CD14-positive monocyte (primary cell): ENCODE data around the gene LRRC59. TPM values are rescaled to one million over a fixed set of nuclear protein-coding genes. Genes with fewer than 3 reads are reported as not detected.

Experiments used
- DNase-seq, 3 donors: peaks; one replicate each; pipeline ENCODE4 v3.0.0-alpha.2; 2011 to 2022
- H2AFZ ChIP-seq: 2 replicates; pipeline ENCODE4 v1.6.0; 2012; ENCODE audit warnings: mild to moderate bottlenecking, low read depth, low read length, inconsistent platforms; ENCODE audit not compliant: insufficient read depth, poor library complexity, severe bottlenecking
- H3K27ac ChIP-seq, 2 donors: 1 replicate in 1 of 2; 2 replicates in 1 of 2; pipeline ENCODE4 v1.5.1; 2012 to 2013; ENCODE audit warnings: low read length in 2 of 2, control low read depth in 1 of 2, inconsistent platforms in 1 of 2, low read depth in 1 of 2, mild to moderate bottlenecking in 1 of 2
- H3K27me3 ChIP-seq, 2 donors: one replicate each; pipeline versions ENCODE4 v1.6.0 to v1.6.1; 2011 to 2013; ENCODE audit warnings: low read length in 2 of 2; ENCODE audit not compliant: control insufficient read depth in 2 of 2, insufficient read depth in 2 of 2
- H3K36me3 ChIP-seq, 2 donors: replicated peaks in 1 of 2; 1 replicate in 1 of 2; 2 replicates in 1 of 2; pipeline versions ENCODE4 v1.5.1 to v1.6.1; 2012 to 2013; ENCODE audit warnings: low read length in 2 of 2, control low read depth in 1 of 2, inconsistent platforms in 1 of 2, mild to moderate bottlenecking in 1 of 2; ENCODE audit not compliant: insufficient read depth in 2 of 2, control insufficient read depth in 1 of 2
- H3K4me1 ChIP-seq, 2 donors: 1 replicate in 1 of 2; 2 replicates in 1 of 2; pipeline versions ENCODE4 v1.5.1 to v1.6.1; 2012 to 2013; ENCODE audit warnings: low read length in 2 of 2, control low read depth in 1 of 2, inconsistent platforms in 1 of 2, mild to moderate bottlenecking in 1 of 2, moderate library complexity in 1 of 2; ENCODE audit not compliant: insufficient read depth in 2 of 2, control insufficient read depth in 1 of 2
- H3K4me2 ChIP-seq: replicated peaks from 2 replicates; pipeline ENCODE3; 2012; ENCODE audit warnings: low read length, moderate library complexity, mild to moderate bottlenecking; ENCODE audit not compliant: poor library complexity, severe bottlenecking; ENCODE audit errors: extremely low read depth
- H3K4me3 ChIP-seq, 3 experiments: fragments of 200-600 bp in 1 of 3; sonication (generic) in 1 of 3; replicated peaks in 1 of 3; 1 replicate in 2 of 3; 2 replicates in 1 of 3; pipeline ENCODE4 v1.5.1; 2011 to 2013; ENCODE audit warnings: low read length in 3 of 3, mild to moderate bottlenecking in 3 of 3, control low read depth in 2 of 3, low read depth in 2 of 3, inconsistent platforms in 1 of 3, moderate library complexity in 1 of 3
- H3K79me2 ChIP-seq: 2 replicates; pipeline ENCODE4 v1.6.0; 2012; ENCODE audit warnings: mild to moderate bottlenecking, control low read depth, inconsistent platforms, low read length, moderate library complexity; ENCODE audit not compliant: insufficient read depth
- H3K9ac ChIP-seq: 2 replicates; pipeline ENCODE4 v1.6.0; 2017; ENCODE audit warnings: low read length, mild to moderate bottlenecking; ENCODE audit not compliant: insufficient read depth, poor library complexity, severe bottlenecking
- H3K9me3 ChIP-seq, 2 donors: replicated peaks in 1 of 2; 1 replicate in 1 of 2; 2 replicates in 1 of 2; pipeline versions ENCODE4 v1.5.1 to v1.6.1; 2012 to 2013; ENCODE audit warnings: low read length in 2 of 2, control low read depth in 1 of 2; ENCODE audit not compliant: control insufficient read depth in 1 of 2, insufficient read depth in 1 of 2
- H4K20me1 ChIP-seq: 2 replicates; pipeline ENCODE4 v1.6.0; 2012; ENCODE audit warnings: mild to moderate bottlenecking, low read length, control low read depth, moderate library complexity; ENCODE audit not compliant: insufficient read depth
- H3K27ac Mint-ChIP-seq, 7 donors: one replicate each; pipeline ENCODE4 v1.8.0; 2020; ENCODE audit warnings: mild to moderate bottlenecking in 7 of 7, mixed read lengths in 7 of 7, moderate library complexity in 6 of 7, inconsistent platforms in 2 of 7
- H3K27me3 Mint-ChIP-seq, 3 donors: one replicate each; pipeline ENCODE4 v1.8.0; 2021 to 2022; ENCODE audit warnings: low read depth in 3 of 3, mild to moderate bottlenecking in 3 of 3, mixed read lengths in 3 of 3, moderate library complexity in 3 of 3, inconsistent platforms in 1 of 3
- H3K36me3 Mint-ChIP-seq, 2 donors: one replicate each; pipeline ENCODE4 v1.8.0; 2020; ENCODE audit warnings: mixed read lengths in 2 of 2, inconsistent platforms in 1 of 2, mild to moderate bottlenecking in 1 of 2
- H3K4me1 Mint-ChIP-seq: one replicate; pipeline ENCODE4 v1.8.0; 2020; ENCODE audit warnings: mild to moderate bottlenecking, mixed read lengths
- H3K4me3 Mint-ChIP-seq, 2 donors: one replicate each; pipeline ENCODE4 v1.8.0; 2020; ENCODE audit warnings: mild to moderate bottlenecking in 2 of 2, mixed read lengths in 2 of 2, moderate library complexity in 1 of 2
- H3K9me3 Mint-ChIP-seq, 7 donors: one replicate each; pipeline ENCODE4 v1.8.0; 2020 to 2022; ENCODE audit warnings: mixed read lengths in 7 of 7, mild to moderate bottlenecking in 6 of 7, moderate library complexity in 6 of 7, inconsistent platforms in 2 of 7
- WGBS: methylation state at CpG from one replicate; pipeline ENCODE4 v1.1.5; 2013; ENCODE audit warnings: missing lambda C conversion rate; ENCODE audit not compliant: insufficient coverage; 5-methylcytosine and 5-hydroxymethylcytosine counted together
- intact Hi-C, 2 donors: fragments of 100-400 bp; cut with micrococcal nuclease; formaldehyde crosslinking; loops; one replicate each; pipeline versions ENCODE4 v1.15.0 to v1.15.1; 2023
- polyA plus RNA-seq, 3 donors: library from polyadenylated mRNA; depleted of rRNA in 1 of 3; unstranded in 2 of 3; stranded (reverse) in 1 of 3; fragments of 300-500 nt in 2 of 3; fragments of >200 nt in 1 of 3; fragmentation: Illumina TruSeq in 2 of 3; gene quantifications; 1 replicate in 2 of 3; 2 replicates in 1 of 3; pipeline ENCODE4 v1.2.3, GENCODE V29; 2012 to 2021
- TF ChIP-seq, protein P1 (sequence below): fragments of 200-600 bp; IDR thresholded peaks from one replicate; pipeline ENCODE4 v1.8.0; 2022; ENCODE audit warnings: antibody characterized with exemption, mild to moderate bottlenecking

Gene LRRC59
- polyA plus RNA-seq, 3 donors: 36.6 to 48.9 (median 45.7) TPM

- TF ChIP-seq, protein P1, sequence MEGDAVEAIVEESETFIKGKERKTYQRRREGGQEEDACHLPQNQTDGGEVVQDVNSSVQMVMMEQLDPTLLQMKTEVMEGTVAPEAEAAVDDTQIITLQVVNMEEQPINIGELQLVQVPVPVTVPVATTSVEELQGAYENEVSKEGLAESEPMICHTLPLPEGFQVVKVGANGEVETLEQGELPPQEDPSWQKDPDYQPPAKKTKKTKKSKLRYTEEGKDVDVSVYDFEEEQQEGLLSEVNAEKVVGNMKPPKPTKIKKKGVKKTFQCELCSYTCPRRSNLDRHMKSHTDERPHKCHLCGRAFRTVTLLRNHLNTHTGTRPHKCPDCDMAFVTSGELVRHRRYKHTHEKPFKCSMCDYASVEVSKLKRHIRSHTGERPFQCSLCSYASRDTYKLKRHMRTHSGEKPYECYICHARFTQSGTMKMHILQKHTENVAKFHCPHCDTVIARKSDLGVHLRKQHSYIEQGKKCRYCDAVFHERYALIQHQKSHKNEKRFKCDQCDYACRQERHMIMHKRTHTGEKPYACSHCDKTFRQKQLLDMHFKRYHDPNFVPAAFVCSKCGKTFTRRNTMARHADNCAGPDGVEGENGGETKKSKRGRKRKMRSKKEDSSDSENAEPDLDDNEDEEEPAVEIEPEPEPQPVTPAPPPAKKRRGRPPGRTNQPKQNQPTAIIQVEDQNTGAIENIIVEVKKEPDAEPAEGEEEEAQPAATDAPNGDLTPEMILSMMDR: no peak
- no peak overlapping the region for H3K4me3 ChIP-seq
- Mint-ChIP-seq H3K27ac (peak overlapping the region in 2 of 7 donors; percentile 26 to 56), H3K9me3 (no peaks in the 10 kb centered on the region), H3K4me3 (no peak overlapping the region), H3K27me3 (peaks cover 0 to 1% (median 0%) of the 10 kb centered on the region in 3 donors), H3K36me3 (peaks cover 55 to 65% of the 10 kb centered on the region in 2 donors), H3K4me1 (peaks cover 12% of the 10 kb centered on the region)
- WGBS: 85% methylated on average over 5 of the region's 6 CpGs
- no peak for DNase-seq
- H3K9ac ChIP-seq: no peak overlapping the region
- no peaks in the 10 kb centered on the region for H3K79me2 ChIP-seq
- H3K4me2 ChIP-seq: no peak overlapping the region
- peak overlapping the region in 1 of 2 donors; percentile 27 for H3K27ac ChIP-seq
- H4K20me1 ChIP-seq: peaks cover 11% of the 10 kb centered on the region
- peaks cover 37 to 63% of the 10 kb centered on the region in 2 donors for H3K36me3 ChIP-seq
- H3K27me3 ChIP-seq: no peaks in the 10 kb centered on the region
- intact Hi-C loops: no loop called here
- no peaks in the 10 kb centered on the region for H3K9me3 ChIP-seq
- H2AFZ ChIP-seq: no peak overlapping the region
- peaks cover 8 to 9% of the 10 kb centered on the region in 2 donors for H3K4me1 ChIP-seq
These were observed 17.8 kb downstream of the LRRC59 start for GRCh38 chr17:50379351-50380132.

DNA sequence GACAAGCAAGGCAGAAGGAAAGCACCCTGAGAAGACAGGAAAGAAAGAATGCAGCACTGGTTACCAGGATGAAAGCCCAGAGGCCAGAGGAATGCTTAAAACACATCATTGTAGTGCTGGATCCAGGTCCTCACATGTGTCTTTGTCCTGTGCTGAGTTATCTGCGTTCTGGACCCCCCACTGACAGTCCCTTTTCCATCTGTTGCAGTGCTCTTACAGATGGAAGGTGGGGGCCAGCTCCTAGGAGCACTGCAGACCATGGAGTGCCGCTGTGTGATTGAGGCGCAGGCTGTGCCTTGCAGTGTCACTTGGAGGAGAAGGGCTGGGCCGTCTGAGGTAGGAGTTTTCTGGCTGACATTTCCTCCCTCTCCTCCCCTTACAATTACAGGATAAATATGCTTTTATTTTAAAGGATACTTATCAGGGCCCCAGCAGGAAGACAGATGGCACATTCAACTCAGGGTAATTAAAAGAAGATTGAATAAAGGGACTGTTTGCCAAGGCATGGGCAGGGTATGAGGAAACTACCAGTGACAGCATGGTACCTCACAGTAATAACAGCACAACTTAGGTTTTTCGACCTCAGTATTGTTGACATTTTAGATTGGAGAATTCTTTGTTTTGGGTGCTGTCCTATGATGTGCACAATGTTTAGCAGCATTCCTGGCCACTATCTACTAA lies 21.3 kb downstream of the LRRC59 start:
- intact Hi-C loops: no loop called here
- Mint-ChIP-seq H3K36me3 (peaks cover 22 to 29% of the 10 kb centered on the region in 2 donors), H3K4me3 (no peak overlapping the region), H3K27ac (no peak overlapping the region), H3K27me3 (peaks cover 0 to 1% (median 0%) of the 10 kb centered on the region in 3 donors), H3K9me3 (no peaks in the 10 kb centered on the region), H3K4me1 (peaks cover 32% of the 10 kb centered on the region)
- Histone ChIP-seq H3K27me3 (no peaks in the 10 kb centered on the region), H4K20me1 (peaks cover 11% of the 10 kb centered on the region), H3K79me2 (peaks cover 25% of the 10 kb centered on the region), H3K9ac (no peak overlapping the region), H3K4me3 (no peak overlapping the region), H3K9me3 (no peaks in the 10 kb centered on the region), H3K4me1 (peaks cover 24 to 31% of the 10 kb centered on the region in 2 donors), H3K36me3 (peaks cover 3 to 28% of the 10 kb centered on the region in 2 donors), H3K27ac (no peak overlapping the region), H2AFZ (no peak overlapping the region), H3K4me2 (no peak overlapping the region)
- TF ChIP-seq, protein P1: no peak
- DNase-seq: no peak
- WGBS: 100% methylated on average over 1 of the region's 5 CpGs
